H1 (cell line): ENCODE results near the gene TCAP. TPM values are rescaled to one million over a fixed set of nuclear protein-coding genes. Genes with fewer than 3 reads are reported as not detected.
A peak's percentile ranks its signal among the peaks of the same experiment; 100 is the strongest.

Experiments used
- CTCF ChIA-PET: fragments of 300-600 bp; sonication (Branson Sonifier 250); formaldehyde crosslinking; loops from one replicate; lab custom pipeline; 2021; ENCODE audit not compliant: partially characterized antibody; lab: Charles Lee
- POLR2A ChIA-PET: fragments of 300-600 bp; sonication (Branson Sonifier 250); formaldehyde crosslinking; loops from one replicate; lab custom pipeline; 2021; ENCODE audit warnings: inconsistent platforms; ENCODE audit not compliant: partially characterized antibody; lab: Charles Lee
- DNase-seq, 2 experiments: peaks; one replicate each; pipeline versions ENCODE4 v3.0.0 to v3.0.0-alpha.2; 2010 to 2022; ENCODE audit warnings: low spot score in 2 of 2, low read depth in 1 of 2, mixed read lengths in 1 of 2
- FAIRE-seq: peaks from 2 replicates; lab custom pipeline; 2011; peaks lifted over from hg19 to GRCh38; lab: Jason Lieb, UNC
- H2AFZ ChIP-seq: 2 replicates; pipeline ENCODE4 v1.8.1; 2012; ENCODE audit warnings: low read length, inconsistent platforms
- H2AK5ac ChIP-seq: 2 replicates; pipeline ENCODE4 v1.6.1; 2013; ENCODE audit warnings: low read depth, low read length
- H2BK120ac ChIP-seq: replicated peaks from 2 replicates; pipeline ENCODE3; 2013; ENCODE audit warnings: low read depth, low read length, inconsistent platforms
- H2BK12ac ChIP-seq: 2 replicates; pipeline ENCODE4 v1.6.1; 2013; ENCODE audit warnings: low read depth, low read length
- H2BK15ac ChIP-seq: 2 replicates; pipeline ENCODE4 v1.6.1; 2013; ENCODE audit warnings: low read length
- H2BK20ac ChIP-seq: 2 replicates; pipeline ENCODE4 v1.6.1; 2013; ENCODE audit warnings: low read length
- H2BK5ac ChIP-seq: 2 replicates; pipeline ENCODE4 v1.6.1; 2013; ENCODE audit warnings: low read depth, low read length
- H3K14ac ChIP-seq: 2 replicates; pipeline ENCODE4 v1.6.1; 2013; ENCODE audit warnings: inconsistent platforms; ENCODE audit not compliant: insufficient read length
- H3K18ac ChIP-seq: 2 replicates; pipeline ENCODE4 v1.6.1; 2013; ENCODE audit warnings: low read length; ENCODE audit errors: extremely low read depth
- H3K23ac ChIP-seq: 2 replicates; pipeline ENCODE4 v1.6.1; 2013; ENCODE audit warnings: inconsistent platforms; ENCODE audit not compliant: insufficient read length
- H3K23me2 ChIP-seq: 2 replicates; pipeline ENCODE4 v1.6.1; 2013; ENCODE audit warnings: low read depth, low read length
- H3K27ac ChIP-seq: 2 replicates; pipeline ENCODE4 v1.6.1; 2011; ENCODE audit warnings: low read depth, low read length, inconsistent platforms
- H3K27me3 ChIP-seq, 4 experiments: replicated peaks in 1 of 4; 1 replicate in 1 of 4; 2 replicates in 3 of 4; pipeline versions ENCODE4 v1.6.1 to v1.8.1; 2011 to 2013; ENCODE audit warnings: low read length in 3 of 4, mild to moderate bottlenecking in 3 of 4, inconsistent platforms in 2 of 4, mixed read lengths in 2 of 4, moderate library complexity in 1 of 4; ENCODE audit not compliant: control insufficient read depth in 3 of 4, insufficient read depth in 3 of 4; ENCODE audit errors: extremely low read depth in 1 of 4
- H3K36me3 ChIP-seq, 4 experiments: 2 replicates each; pipeline versions ENCODE4 v1.6.1 to v1.8.1; 2011 to 2013; ENCODE audit warnings: mild to moderate bottlenecking in 4 of 4, low read length in 3 of 4, moderate library complexity in 2 of 4, control low read depth in 1 of 4, inconsistent platforms in 1 of 4; ENCODE audit not compliant: insufficient read depth in 4 of 4, control insufficient read depth in 2 of 4
- H3K4ac ChIP-seq: replicated peaks from 2 replicates; pipeline ENCODE3; 2013; ENCODE audit warnings: low read length, low read depth, mixed read lengths, inconsistent platforms; ENCODE audit not compliant: insufficient read length
- H3K4me1 ChIP-seq, 4 experiments: replicated peaks in 1 of 4; 1 replicate in 1 of 4; 2 replicates in 3 of 4; pipeline versions ENCODE4 v1.6.1 to v1.8.1; 2011 to 2013; ENCODE audit warnings: low read length in 3 of 4, inconsistent platforms in 2 of 4, mixed read lengths in 1 of 4; ENCODE audit not compliant: insufficient read depth in 4 of 4, control insufficient read depth in 3 of 4
- H3K4me2 ChIP-seq, 2 experiments: 2 replicates each; pipeline versions ENCODE4 v1.6.1 to v1.8.1; 2011 to 2013; ENCODE audit warnings: low read depth in 2 of 2, low read length in 2 of 2, control low read depth in 1 of 2, inconsistent platforms in 1 of 2, mild to moderate bottlenecking in 1 of 2; ENCODE audit not compliant: insufficient read depth in 1 of 2
- H3K4me3 ChIP-seq, 4 experiments: fragments of 200-600, 300-600 bp in 1 of 4; sonication (generic), shearing (Covaris generic), sonication (Bioruptor Twin) in 1 of 4; 2 replicates each; pipeline versions ENCODE4 v1.5.1 to v1.8.1; 2011 to 2016; ENCODE audit warnings: low read length in 4 of 4, low read depth in 3 of 4, control low read depth in 2 of 4, inconsistent platforms in 2 of 4, mild to moderate bottlenecking in 2 of 4, mixed read lengths in 1 of 4, moderate library complexity in 1 of 4; ENCODE audit not compliant: insufficient read depth in 2 of 4; ENCODE audit errors: extremely low read depth in 1 of 4
- H3K56ac ChIP-seq: replicated peaks from 2 replicates; pipeline ENCODE3; 2013; ENCODE audit warnings: low read depth, mild to moderate bottlenecking, mixed read lengths, low read length, inconsistent platforms; ENCODE audit not compliant: insufficient read length
- H3K79me1 ChIP-seq: 2 replicates; pipeline ENCODE4 v1.6.1; 2013; ENCODE audit warnings: low read depth, low read length, control low read depth
- H3K79me2 ChIP-seq, 2 experiments: 2 replicates each; pipeline versions ENCODE4 v1.6.1 to v1.8.1; 2012 to 2013; ENCODE audit warnings: low read length in 2 of 2, mild to moderate bottlenecking in 2 of 2, inconsistent platforms in 1 of 2; ENCODE audit not compliant: insufficient read depth in 2 of 2, control insufficient read depth in 1 of 2
- H3K9ac ChIP-seq, 4 experiments: replicated peaks in 1 of 4; 1 replicate in 1 of 4; 2 replicates in 3 of 4; pipeline versions ENCODE4 v1.6.1 to v1.8.1; 2011 to 2013; ENCODE audit warnings: low read depth in 3 of 4, low read length in 3 of 4, control low read depth in 2 of 4, mild to moderate bottlenecking in 2 of 4, moderate library complexity in 2 of 4, inconsistent platforms in 1 of 4; ENCODE audit errors: extremely low read depth in 1 of 4
- H3K9me3 ChIP-seq, 2 experiments: 2 replicates each; pipeline versions ENCODE4 v1.6.1 to v1.8.1; 2012 to 2013; ENCODE audit warnings: mild to moderate bottlenecking in 2 of 2, moderate library complexity in 2 of 2, control low read depth in 1 of 2, inconsistent platforms in 1 of 2, low read depth in 1 of 2, low read length in 1 of 2, mixed read lengths in 1 of 2; ENCODE audit not compliant: insufficient read depth in 2 of 2
- H4K20me1 ChIP-seq, 2 experiments: replicated peaks in 1 of 2; 2 replicates each; pipeline versions ENCODE3 to v1.8.1; 2011 to 2013; ENCODE audit warnings: inconsistent platforms in 2 of 2, low read length in 2 of 2, mild to moderate bottlenecking in 1 of 2; ENCODE audit not compliant: insufficient read depth in 2 of 2, control insufficient read depth in 1 of 2
- H4K5ac ChIP-seq: 2 replicates; pipeline ENCODE4 v1.6.1; 2013; ENCODE audit warnings: low read length, low read depth, mixed read lengths, inconsistent platforms; ENCODE audit not compliant: insufficient read length
- H4K8ac ChIP-seq: 2 replicates; pipeline ENCODE4 v1.8.0; 2013; ENCODE audit warnings: mild to moderate bottlenecking, moderate library complexity, low read length, inconsistent platforms; ENCODE audit not compliant: insufficient read depth; ENCODE audit errors: extremely low read depth
- H4K91ac ChIP-seq: replicated peaks from 2 replicates; pipeline ENCODE3; 2013; ENCODE audit warnings: low read length, mixed read lengths, inconsistent platforms; ENCODE audit not compliant: insufficient read length
- CBX8 ChIP-seq: fragments of 300-800, 300-1000 bp; sonication (generic); IDR thresholded peaks from 2 replicates; pipeline ENCODE4 v1.7.1; 2016; ENCODE audit warnings: low read depth, low read length, borderline replicate concordance
- CHD1 ChIP-seq: IDR thresholded peaks from 2 replicates; pipeline ENCODE4 v1.6.1; 2012; ENCODE audit warnings: low read depth, low read length, improper control_type of control experiment
- CTBP2 ChIP-seq: IDR thresholded peaks from 2 replicates; pipeline ENCODE4 v1.7.0; 2011; ENCODE audit warnings: borderline replicate concordance, mild to moderate bottlenecking, moderate library complexity, mixed read lengths, low read length; ENCODE audit not compliant: insufficient read depth, insufficient read length
- KDM4A ChIP-seq: IDR thresholded peaks from one replicate; pipeline ENCODE4 v1.7.1; 2012; ENCODE audit warnings: low read depth, mild to moderate bottlenecking, moderate library complexity, low read length, inconsistent platforms; ENCODE audit not compliant: severe bottlenecking
- MAX ChIP-seq: IDR thresholded peaks from 2 replicates; pipeline ENCODE4 v1.6.1; 2012; ENCODE audit warnings: inconsistent platforms
- NRF1 ChIP-seq: IDR thresholded peaks from 2 replicates; pipeline ENCODE4 v1.6.1; 2011; ENCODE audit warnings: mild to moderate bottlenecking, low read depth, low read length, improper control_type of control experiment
- POLR2AphosphoS5 ChIP-seq: IDR thresholded peaks from 2 replicates; pipeline ENCODE4 v1.6.1; 2011; ENCODE audit warnings: low read depth, low read length
- RFX5 ChIP-seq: IDR thresholded peaks from 2 replicates; pipeline ENCODE4 v1.6.1; 2011; ENCODE audit warnings: low read depth, low read length, improper control_type of control experiment, borderline replicate concordance
- SUZ12 ChIP-seq: fragments of 200-600 bp; sonication (generic); IDR thresholded peaks from 2 replicates; pipeline ENCODE4 v1.6.1; 2012; ENCODE audit warnings: mild to moderate bottlenecking, inconsistent platforms, low read length, moderate library complexity, mixed read lengths
- WGBS, 2 experiments: shearing (Covaris generic) in 1 of 2; methylation state at CpG; one replicate each; pipeline versions ENCODE4 v1.1.6 to v1.1.7; 2013 to 2015; ENCODE audit warnings: low lambda C conversion rate in 2 of 2, mixed read lengths in 2 of 2, inconsistent platforms in 1 of 2, low coverage in 1 of 2, missing lambda C conversion rate in 1 of 2; ENCODE audit not compliant: insufficient replicate concordance in 2 of 2, insufficient coverage in 1 of 2, insufficient read length in 1 of 2; ENCODE audit errors: extremely low coverage in 1 of 2, missing lambda C conversion rate in 1 of 2; 5-methylcytosine and 5-hydroxymethylcytosine counted together
- polyA plus RNA-seq, 7 experiments: library from polyadenylated mRNA; depleted of rRNA in 3 of 7; stranded (reverse) in 5 of 7; unstranded in 2 of 7; fragments of >200 nt in 5 of 7; fragments of 200-250 nt in 2 of 7; gene quantifications; 1 replicate in 5 of 7; 2 replicates in 1 of 7; 4 replicates in 1 of 7; pipeline versions ENCODE4 v1.2.1 to v1.2.3, GENCODE V29; 2011 to 2013; ENCODE audit warnings: missing spikeins in 2 of 7, mixed read lengths in 2 of 7
- total RNA-seq: library from RNA; stranded (reverse); fragmentation: NEBNext Ultra II Directional; extraction: Animal tissue kit (Norgen Biotek cat#: 25700); gene quantifications from 2 replicates; pipeline ENCODE4 v1.2.1, GENCODE V29; 2021

The TCAP gene
- total and polyA plus RNA-seq, 2 of the 8 experiments (the other 6 are each of a cell fraction or from before 2014, with no cell fraction given), result 0.82 to 1.4 TPM

DNA sequence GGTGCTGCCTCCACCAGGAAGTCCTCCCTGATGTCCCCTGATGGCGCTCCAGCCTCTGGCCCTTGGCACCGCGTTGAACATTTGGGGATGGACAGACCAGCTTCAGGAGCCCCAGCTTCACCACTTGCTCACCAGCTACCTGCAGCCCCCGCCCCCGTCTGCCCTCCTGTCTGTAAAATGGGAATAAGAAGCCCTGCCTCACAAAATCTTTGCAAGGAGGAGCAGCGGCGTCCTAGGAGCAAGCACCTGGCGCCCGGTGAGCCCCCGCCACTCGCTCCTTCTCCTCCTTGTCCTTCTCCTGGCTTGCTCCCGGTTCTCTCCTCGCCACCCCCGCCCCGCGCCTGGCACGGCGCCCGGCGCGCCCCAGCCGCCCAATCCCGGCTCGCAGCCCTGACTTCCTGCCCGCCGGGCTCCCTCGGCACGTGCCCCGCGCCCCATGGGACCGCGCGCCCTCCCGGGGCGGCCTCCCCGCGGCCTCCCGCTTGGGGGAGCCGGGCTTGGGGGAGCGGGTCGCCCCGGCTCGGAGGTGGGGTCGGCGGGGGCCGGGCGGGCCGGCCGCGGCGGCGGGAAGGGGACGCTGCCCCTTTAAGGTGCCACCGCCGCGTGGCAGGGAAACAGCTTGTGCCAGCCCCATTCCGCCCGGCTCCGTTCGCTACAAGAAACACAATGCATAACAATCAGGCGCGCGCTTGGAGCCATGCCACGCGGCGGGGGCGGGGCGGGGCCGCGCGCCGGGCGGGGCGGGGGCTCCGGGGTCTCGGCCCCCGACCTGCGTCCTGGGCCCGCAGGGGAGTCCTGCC, 47.5 kb upstream of the TCAP start:
- H2BK5ac ChIP-seq, result no peak overlapping the region
- H2AK5ac ChIP-seq, result no peak overlapping the region
- no peak overlapping the region for H2BK120ac ChIP-seq
- H3K27me3 ChIP-seq, result peaks cover 27 to 66% (median 49%) of the 10 kb centered on the region in 4 experiments
- no peak overlapping the region for H4K5ac ChIP-seq
- DNase-seq (peak in 1 of 2 experiments; percentile 74), FAIRE-seq (no peak)
- no peak overlapping the region for H3K4ac ChIP-seq
- peaks cover 0 to 7% (median 4%) of the 10 kb centered on the region in 4 experiments; a peak in 5 of 7 replicates for H3K4me1 ChIP-seq
- H2AFZ ChIP-seq, result peak overlapping the region; percentile 40; the same call in 1 of the 2 replicates
- H3K56ac ChIP-seq, result no peak overlapping the region
- WGBS, 2 experiments, result 16% methylated on average over 5 of the region's 79 CpGs; no CpG with 5 or more reads in 1 of the 2 experiments
- no peaks in the 10 kb centered on the region for H3K9me3 ChIP-seq
- H4K8ac ChIP-seq, result 0 out of 2 replicates have a peak overlapping the region, but pooled peaks have one; percentile 75
- H3K18ac ChIP-seq, result no peak overlapping the region; the same call in 1 of the 2 replicates
- peak overlapping the region; percentile 37 to 72 (median 47); a peak in 7 of 8 replicates for H3K4me3 ChIP-seq
- POLR2A ChIA-PET, result interaction anchor here (0.7 to 2.6 kb wide), 7 partner anchors 10 to 35 kb away, joined by 3 to 11 read pairs (median 4); partner anchors contain the start of gene NEUROD2
- H2BK15ac ChIP-seq, result no peak overlapping the region
- H3K14ac ChIP-seq, result no peak overlapping the region
- no peak overlapping the region for H3K23ac ChIP-seq
- H3K79me2 ChIP-seq, result no peaks in the 10 kb centered on the region
- CTCF ChIA-PET, result interaction anchor here (1.1 to 49.2 kb wide), 8 partner anchors 13 to 102 kb away, joined by 3 to 1885 read pairs (median 117); partner anchors contain the start of genes ERBB2, NEUROD2, PGAP3 and PNMT
- H2BK20ac ChIP-seq, result no peak overlapping the region
- H4K91ac ChIP-seq, result no peak overlapping the region
- H3K27ac ChIP-seq, result no peak overlapping the region
- no peaks in the 10 kb centered on the region for H3K79me1 ChIP-seq
- H3K9ac ChIP-seq, result no peak overlapping the region
- H3K23me2 ChIP-seq, result peaks cover 10% of the 10 kb centered on the region; the same call in 1 of the 2 replicates
- H4K20me1 ChIP-seq, result no peaks in the 10 kb centered on the region
- peak overlapping the region; percentile 64 to 94 for H3K4me2 ChIP-seq
- no peak overlapping the region for H2BK12ac ChIP-seq
- no peaks in the 10 kb centered on the region for H3K36me3 ChIP-seq
- TF ChIP-seq CBX8, result no peak
- TF ChIP-seq RFX5, result no peak
- peak; percentile 23; the same call in 1 of the 2 replicates for TF ChIP-seq SUZ12
- TF ChIP-seq MAX, result peak; percentile 76
- no peak for TF ChIP-seq POLR2AphosphoS5
- no peak for TF ChIP-seq CTBP2
- no peak for TF ChIP-seq NRF1
- TF ChIP-seq CHD1, result no peak
- TF ChIP-seq KDM4A, result peak; percentile 40
